ENCODE results near the gene SPAG16. TPM values are rescaled to one million over a fixed set of nuclear protein-coding genes. Genes with fewer than 3 reads are reported as not detected.

Gene SPAG16
- total RNA-seq, 4 donors from 2014 or later: 34.1 to 59.3 (median 46.8) TPM

DNA sequence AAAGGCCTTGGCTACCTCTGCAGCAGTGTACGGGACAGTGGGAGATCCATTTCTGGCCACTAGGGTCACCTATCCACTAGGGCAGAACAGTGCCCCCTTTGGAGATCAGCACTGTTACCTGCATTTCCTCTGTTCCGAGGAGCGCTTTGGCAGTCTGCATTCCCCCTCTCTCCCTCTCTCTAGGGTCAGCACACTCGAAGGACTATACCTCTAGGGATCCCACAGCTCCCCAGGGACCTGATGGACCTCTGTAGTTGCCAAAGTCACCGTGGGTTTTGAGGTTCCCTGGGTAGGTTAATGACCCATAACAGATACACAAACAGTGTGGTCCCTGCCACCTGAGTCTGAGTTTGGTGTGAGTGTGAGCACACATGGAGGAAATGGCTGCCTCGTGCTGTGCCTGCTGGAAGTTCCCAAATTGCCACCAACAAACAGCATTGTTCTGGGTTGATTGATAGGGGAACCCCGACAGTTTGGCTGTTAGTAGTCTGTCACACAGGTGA lies 1026.8 kb downstream of the SPAG16 start:
- no peaks in the 10 kb centered on the region for H3K36me3 ChIP-seq
- no peak overlapping the region for H3K27ac ChIP-seq
- H3K4me3 ChIP-seq (replicated peaks in 1 of 3): no peak overlapping the region
- intact Hi-C loops (cut with DNase I): no loop called here
- H3K9me3 ChIP-seq: no peaks in the 10 kb centered on the region
- 78 to 81% methylated on average over 5 to 7 of the region's 7 CpGs for WGBS, 2 donors
- TF ChIP-seq CTCF (IDR thresholded peaks at IDR 0.05) (no peak), POLR2A (IDR thresholded peaks at IDR 0.05) (no peak)
- DNase-seq: no peak
- H3K4me1 ChIP-seq: no peaks in the 10 kb centered on the region
- H3K27me3 ChIP-seq: no peaks in the 10 kb centered on the region

DNA sequence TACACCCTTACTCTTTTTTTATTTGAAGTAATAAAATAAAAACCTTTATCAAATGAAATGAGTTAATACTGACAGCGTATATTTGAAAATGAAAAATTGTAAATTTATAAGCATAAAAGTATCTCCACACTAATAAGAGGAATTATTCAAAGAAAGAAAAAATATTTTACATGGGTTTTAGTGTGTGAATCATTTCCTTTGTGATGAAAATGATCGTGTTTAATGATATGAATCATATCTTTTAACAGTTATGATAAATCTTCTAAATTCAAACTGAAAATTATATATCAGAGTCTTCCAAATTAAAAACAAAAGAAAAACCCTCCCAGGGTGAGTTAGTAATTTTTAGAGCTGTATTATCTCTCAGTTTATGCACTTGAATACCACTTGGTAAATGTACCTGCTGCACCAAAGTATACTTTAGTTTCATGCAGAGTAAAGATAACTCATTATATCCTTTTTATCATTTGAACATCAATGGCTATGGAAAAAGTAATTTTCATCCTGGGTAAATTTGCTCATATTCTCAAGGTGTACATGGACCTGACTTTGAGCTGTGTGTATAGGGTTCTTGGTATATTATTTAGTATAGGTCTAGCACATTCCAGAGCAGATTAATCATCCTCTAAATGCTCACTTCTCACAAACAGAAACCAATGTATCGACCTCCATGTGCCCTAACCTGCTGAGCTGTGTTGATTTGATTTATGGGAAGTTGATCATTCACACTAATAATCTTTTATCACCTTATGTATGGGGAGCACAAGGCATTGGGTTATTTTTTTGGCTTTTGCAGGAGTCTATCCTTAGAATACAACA lies 1027.9 kb downstream of the SPAG16 start:
- no peak overlapping the region for H3K4me3 ChIP-seq (replicated peaks in 1 of 3)
- no peaks in the 10 kb centered on the region for H3K4me1 ChIP-seq
- H3K27ac ChIP-seq: no peak overlapping the region
- no peaks in the 10 kb centered on the region for H3K36me3 ChIP-seq
- intact Hi-C loops (cut with DNase I): no loop called here
- H3K9me3 ChIP-seq: no peaks in the 10 kb centered on the region
- WGBS, 2 donors: 68 to 72% methylated on average over 3 of the region's 3 CpGs
- TF ChIP-seq POLR2A (IDR thresholded peaks at IDR 0.05) (no peak), CTCF (IDR thresholded peaks at IDR 0.05) (no peak)
- DNase-seq: no peak
- H3K27me3 ChIP-seq: no peaks in the 10 kb centered on the region

DNA sequence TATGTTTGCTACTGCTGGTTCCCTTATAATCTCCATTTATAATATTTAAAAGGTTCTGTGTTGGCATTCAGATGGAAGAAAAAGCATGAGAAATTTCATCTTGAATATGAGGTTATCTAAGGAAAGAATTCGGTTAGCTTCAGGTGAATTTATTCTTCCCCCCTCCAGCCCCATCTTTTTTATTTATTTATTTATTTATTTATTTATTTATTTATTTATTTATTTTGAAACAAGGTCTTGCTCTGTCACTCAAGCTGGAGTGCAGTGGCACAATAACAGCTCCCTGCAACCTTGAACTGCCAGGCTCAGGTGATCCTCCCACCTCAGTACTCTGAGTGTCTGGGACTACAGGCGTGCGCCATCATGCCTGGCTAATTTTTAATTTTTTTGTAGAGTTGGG lies 1031.1 kb downstream of the SPAG16 start:
- no peak for TF ChIP-seq POLR2A (IDR thresholded peaks at IDR 0.05)
- TF ChIP-seq CTCF (IDR thresholded peaks at IDR 0.05): no peak
- no peak for DNase-seq
- H3K27ac ChIP-seq: no peak overlapping the region
- H3K27me3 ChIP-seq: no peaks in the 10 kb centered on the region
- H3K36me3 ChIP-seq: no peaks in the 10 kb centered on the region
- no peak overlapping the region for H3K4me3 ChIP-seq (replicated peaks in 1 of 3)
- intact Hi-C loops (cut with DNase I): no loop called here
- H3K4me1 ChIP-seq: no peaks in the 10 kb centered on the region
- H3K9me3 ChIP-seq: no peaks in the 10 kb centered on the region
- WGBS, 2 donors: 99% methylated on average over 3 of the region's 3 CpGs

DNA sequence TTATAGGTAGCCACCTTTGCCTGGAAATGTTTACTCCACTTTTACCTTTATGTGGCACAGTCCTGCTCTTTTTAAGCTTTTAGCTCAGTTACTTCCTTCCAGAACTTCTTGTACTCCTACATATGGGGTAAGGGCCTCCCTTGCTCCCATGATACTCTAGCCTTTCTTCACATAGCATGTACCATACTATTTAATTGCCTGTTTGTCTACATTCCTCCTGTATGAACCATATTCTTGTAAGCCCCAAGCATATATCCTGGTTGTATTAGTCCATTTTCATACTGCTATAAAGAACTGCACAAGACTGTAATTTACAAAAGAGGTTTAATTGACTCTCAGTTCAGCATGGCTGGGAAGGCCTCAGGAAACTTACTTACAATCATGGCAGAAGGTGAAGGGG lies 1035.9 kb downstream of the SPAG16 start:
- no peaks in the 10 kb centered on the region for H3K36me3 ChIP-seq
- H3K27me3 ChIP-seq: no peaks in the 10 kb centered on the region
- intact Hi-C loops (cut with DNase I): no loop called here
- H3K4me1 ChIP-seq: no peaks in the 10 kb centered on the region
- H3K9me3 ChIP-seq: no peaks in the 10 kb centered on the region
- H3K4me3 ChIP-seq (replicated peaks in 1 of 3): no peak overlapping the region
- no peak overlapping the region for H3K27ac ChIP-seq
- TF ChIP-seq CTCF (IDR thresholded peaks at IDR 0.05) (no peak), POLR2A (IDR thresholded peaks at IDR 0.05) (no peak)
- DNase-seq: no peak

- WGBS, 2 donors: 65 to 71% methylated on average over 3 of the region's 3 CpGs
- H3K27me3 ChIP-seq: no peaks in the 10 kb centered on the region
- no peaks in the 10 kb centered on the region for H3K36me3 ChIP-seq
- intact Hi-C loops (cut with DNase I): no loop called here
- H3K27ac ChIP-seq: no peak overlapping the region
- H3K4me1 ChIP-seq: no peaks in the 10 kb centered on the region
- no peaks in the 10 kb centered on the region for H3K9me3 ChIP-seq
- H3K4me3 ChIP-seq (replicated peaks in 1 of 3): no peak overlapping the region
- no peak for TF ChIP-seq CTCF (IDR thresholded peaks at IDR 0.05)
- TF ChIP-seq POLR2A (IDR thresholded peaks at IDR 0.05): no peak
- DNase-seq: no peak
Measured at GRCh38 chr2:214322662-214323061, 1038.4 kb downstream of the SPAG16 start.
